WTC11 (cell line): ENCODE results near the gene DNAJC25. TPM values are rescaled to one million over a fixed set of nuclear protein-coding genes. Genes with fewer than 3 reads are reported as not detected.

Experiments used
- ATAC-seq: fragments of 200-7000 bp; cut with Tn5 transposase; 2 replicates; pipeline ENCODE4 v1.10.0; 2021; ENCODE audit warnings: mild to moderate bottlenecking, moderate library complexity
- CTCF ChIA-PET: fragments of 300-600 bp; sonication (Branson Sonifier 250); formaldehyde crosslinking; loops from one replicate; lab custom pipeline; 2021; ENCODE audit warnings: antibody characterized with exemption; lab: Charles Lee
- POLR2A ChIA-PET: fragments of 350-600 bp; sonication (Branson Sonifier 250); formaldehyde crosslinking; loops from one replicate; lab custom pipeline; 2021; ENCODE audit warnings: antibody characterized with exemption; lab: Charles Lee
- DNase-seq: peaks from one replicate; pipeline ENCODE4 v3.0.0; 2021; ENCODE audit warnings: low spot score
- H3K27ac Mint-ChIP-seq: 2 replicates; pipeline ENCODE4 v1.8.0; 2021; ENCODE audit warnings: mixed read lengths
- H3K27me3 Mint-ChIP-seq: 2 replicates; pipeline ENCODE4 v1.8.0; 2021; ENCODE audit warnings: low read depth, mild to moderate bottlenecking, moderate library complexity, mixed read lengths
- H3K36me3 Mint-ChIP-seq: 2 replicates; pipeline ENCODE4 v1.8.0; 2021; ENCODE audit warnings: mixed read lengths
- H3K4me1 Mint-ChIP-seq: 2 replicates; pipeline ENCODE4 v1.8.0; 2022; ENCODE audit warnings: mixed read lengths
- H3K4me3 Mint-ChIP-seq: 2 replicates; pipeline ENCODE4 v1.8.0; 2021; ENCODE audit warnings: mild to moderate bottlenecking, moderate library complexity, mixed read lengths
- H3K9me3 Mint-ChIP-seq: 2 replicates; pipeline ENCODE4 v1.8.0; 2021; ENCODE audit warnings: mixed read lengths
- CREB1 ChIP-seq: sonication (generic); formaldehyde crosslinking; IDR thresholded peaks from 2 replicates; pipeline ENCODE4 v1.8.0; 2023; ENCODE audit warnings: mild to moderate bottlenecking, missing genetic modification reagents
- CREM ChIP-seq: sonication (generic); formaldehyde crosslinking; IDR thresholded peaks from 2 replicates; pipeline ENCODE4 v1.8.1; 2022; ENCODE audit warnings: mild to moderate bottlenecking, missing genetic modification reagents, moderate library complexity
- FOXK1 ChIP-seq: sonication (generic); formaldehyde crosslinking; IDR thresholded peaks from 2 replicates; pipeline ENCODE4 v1.8.0; 2022; ENCODE audit warnings: mild to moderate bottlenecking, moderate library complexity, missing genetic modification reagents
- HMGA2 ChIP-seq: fragments of 250-450 bp; sonication (Bioruptor Pico); IDR thresholded peaks from 2 replicates; pipeline ENCODE4 v1.4.0; 2021; ENCODE audit warnings: mild to moderate bottlenecking, moderate library complexity
- JAZF1 ChIP-seq: fragments of 250-450 bp; sonication (Bioruptor Pico); IDR thresholded peaks from 2 replicates; pipeline ENCODE4 v1.9.0; 2021; ENCODE audit warnings: moderate library complexity, mild to moderate bottlenecking, inconsistent platforms
- NFYB ChIP-seq: sonication (generic); formaldehyde crosslinking; conservative IDR thresholded peaks from 2 replicates; pipeline ENCODE4 v1.8.0; 2022; ENCODE audit warnings: low read depth, missing genetic modification reagents
- NR2C2 ChIP-seq: sonication (generic); formaldehyde crosslinking; IDR thresholded peaks from 2 replicates; pipeline ENCODE4 v1.8.0; 2022; ENCODE audit warnings: mild to moderate bottlenecking, missing genetic modification reagents
- SP1 ChIP-seq: sonication (generic); formaldehyde crosslinking; conservative IDR thresholded peaks from 2 replicates; pipeline ENCODE4 v1.8.1; 2022; ENCODE audit warnings: missing genetic modification reagents
- TEAD1 ChIP-seq: sonication (generic); formaldehyde crosslinking; IDR thresholded peaks from 2 replicates; pipeline ENCODE4 v1.8.0; 2022; ENCODE audit warnings: mild to moderate bottlenecking, missing genetic modification reagents
- TEAD4 ChIP-seq: sonication (generic); formaldehyde crosslinking; IDR thresholded peaks from 2 replicates; pipeline ENCODE4 v1.8.0; 2022; ENCODE audit warnings: mild to moderate bottlenecking, missing genetic modification reagents
- ZBTB21 ChIP-seq: sonication (generic); formaldehyde crosslinking; IDR thresholded peaks from 2 replicates; pipeline ENCODE4 v1.8.1; 2023; ENCODE audit warnings: mild to moderate bottlenecking, missing genetic modification reagents, borderline replicate concordance
- ZNF416 ChIP-seq: fragments of 250-450 bp; sonication (Bioruptor Pico); IDR thresholded peaks from 2 replicates; pipeline ENCODE4 v1.9.0; 2021; ENCODE audit warnings: mild to moderate bottlenecking, inconsistent platforms
- total RNA-seq: library from RNA; stranded (reverse); gene quantifications from 3 replicates; pipeline ENCODE4 v1.2.3, GENCODE V29; 2021
- TF ChIP-seq, protein P1 (sequence below): fragments of 250-450 bp; sonication (Bioruptor Pico); IDR thresholded peaks from 2 replicates; pipeline ENCODE4 v2.1.2; 2022; ENCODE audit warnings: mild to moderate bottlenecking, moderate library complexity
- TF ChIP-seq, protein P2 (sequence below): sonication (generic); formaldehyde crosslinking; IDR thresholded peaks from 2 replicates; pipeline ENCODE4 v1.8.0; 2022; ENCODE audit warnings: mild to moderate bottlenecking, missing genetic modification reagents
- TF ChIP-seq, protein P3 (sequence below): sonication (generic); formaldehyde crosslinking; conservative IDR thresholded peaks from 2 replicates; pipeline ENCODE4 v1.8.1; 2022; ENCODE audit warnings: mild to moderate bottlenecking, missing genetic modification reagents
- TF ChIP-seq, protein P4 (sequence below): sonication (generic); formaldehyde crosslinking; IDR thresholded peaks from 2 replicates; pipeline ENCODE4 v1.8.0; 2023; ENCODE audit warnings: missing genetic modification reagents, mild to moderate bottlenecking, borderline replicate concordance
- TF ChIP-seq, protein P5 (sequence below): fragments of 250-450 bp; sonication (Bioruptor Pico); IDR thresholded peaks from 2 replicates; pipeline ENCODE4 v1.9.0; 2021; ENCODE audit warnings: mild to moderate bottlenecking

DNAJC25 gene
- total RNA-seq, 1 experiment from 2014 or later = 7.4 TPM

DNA sequence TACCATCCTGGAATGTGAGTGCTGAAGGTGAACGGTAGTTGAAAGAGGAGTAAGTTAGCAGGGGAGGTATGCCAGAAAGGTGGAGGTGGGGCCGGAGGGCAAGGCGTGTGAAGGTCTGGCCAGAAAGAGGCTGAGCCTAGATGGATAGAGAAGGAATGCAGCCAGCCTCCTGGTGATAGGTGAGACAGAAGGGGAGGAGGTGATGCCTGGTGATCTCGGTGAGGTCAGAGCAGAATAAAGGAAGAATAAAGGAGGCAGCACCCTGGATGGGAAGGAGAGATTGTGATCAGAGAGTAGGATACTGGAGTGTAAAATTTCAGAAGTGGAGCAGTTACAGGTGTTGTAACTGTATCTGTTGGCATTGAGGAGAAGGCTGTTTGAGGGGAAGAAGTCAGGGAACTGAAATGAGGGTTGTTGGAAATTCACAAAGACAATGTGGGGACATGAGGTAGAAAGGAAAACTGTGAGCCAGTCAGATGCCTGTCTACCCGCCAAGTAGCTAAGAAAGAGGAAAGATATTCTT is 32.2 kb downstream of the DNAJC25 start:
- ChIA-PET CTCF (interaction anchor here (0.7 kb wide), 2 partner anchors 192 to 429 kb away, joined by 3 read pairs; no protein-coding TSS in a partner anchor), POLR2A (interaction anchor here (2.4 kb wide), 1 partner anchor 32 kb away, joined by 11 read pairs; the partner anchor contains the start of gene DNAJC25)
- DNase-seq (peak; percentile 48), ATAC-seq (peak; percentile 70)
- Mint-ChIP-seq H3K4me1 (peaks cover 18% of the 10 kb centered on the region), H3K9me3 (no peaks in the 10 kb centered on the region), H3K4me3 (peak overlapping the region; percentile 94; the same call in 1 of the 2 replicates), H3K27ac (peak overlapping the region; percentile 76), H3K27me3 (peaks cover 13% of the 10 kb centered on the region), H3K36me3 (peaks cover 15% of the 10 kb centered on the region)
- TF ChIP-seq, protein P1, sequence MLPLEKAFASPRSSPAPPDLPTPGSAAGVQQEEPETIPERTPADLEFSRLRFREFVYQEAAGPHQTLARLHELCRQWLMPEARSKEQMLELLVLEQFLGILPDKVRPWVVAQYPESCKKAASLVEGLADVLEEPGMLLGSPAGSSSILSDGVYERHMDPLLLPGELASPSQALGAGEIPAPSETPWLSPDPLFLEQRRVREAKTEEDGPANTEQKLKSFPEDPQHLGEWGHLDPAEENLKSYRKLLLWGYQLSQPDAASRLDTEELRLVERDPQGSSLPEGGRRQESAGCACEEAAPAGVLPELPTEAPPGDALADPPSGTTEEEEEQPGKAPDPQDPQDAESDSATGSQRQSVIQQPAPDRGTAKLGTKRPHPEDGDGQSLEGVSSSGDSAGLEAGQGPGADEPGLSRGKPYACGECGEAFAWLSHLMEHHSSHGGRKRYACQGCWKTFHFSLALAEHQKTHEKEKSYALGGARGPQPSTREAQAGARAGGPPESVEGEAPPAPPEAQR (CRISPR knock-in tag) = no peak
- TF ChIP-seq, protein P2, sequence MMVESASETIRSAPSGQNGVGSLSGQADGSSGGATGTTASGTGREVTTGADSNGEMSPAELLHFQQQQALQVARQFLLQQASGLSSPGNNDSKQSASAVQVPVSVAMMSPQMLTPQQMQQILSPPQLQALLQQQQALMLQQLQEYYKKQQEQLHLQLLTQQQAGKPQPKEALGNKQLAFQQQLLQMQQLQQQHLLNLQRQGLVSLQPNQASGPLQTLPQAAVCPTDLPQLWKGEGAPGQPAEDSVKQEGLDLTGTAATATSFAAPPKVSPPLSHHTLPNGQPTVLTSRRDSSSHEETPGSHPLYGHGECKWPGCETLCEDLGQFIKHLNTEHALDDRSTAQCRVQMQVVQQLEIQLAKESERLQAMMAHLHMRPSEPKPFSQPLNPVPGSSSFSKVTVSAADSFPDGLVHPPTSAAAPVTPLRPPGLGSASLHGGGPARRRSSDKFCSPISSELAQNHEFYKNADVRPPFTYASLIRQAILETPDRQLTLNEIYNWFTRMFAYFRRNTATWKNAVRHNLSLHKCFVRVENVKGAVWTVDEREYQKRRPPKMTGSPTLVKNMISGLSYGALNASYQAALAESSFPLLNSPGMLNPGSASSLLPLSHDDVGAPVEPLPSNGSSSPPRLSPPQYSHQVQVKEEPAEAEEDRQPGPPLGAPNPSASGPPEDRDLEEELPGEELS (CRISPR knock-in tag) = no peak
- TF ChIP-seq, protein P3, sequence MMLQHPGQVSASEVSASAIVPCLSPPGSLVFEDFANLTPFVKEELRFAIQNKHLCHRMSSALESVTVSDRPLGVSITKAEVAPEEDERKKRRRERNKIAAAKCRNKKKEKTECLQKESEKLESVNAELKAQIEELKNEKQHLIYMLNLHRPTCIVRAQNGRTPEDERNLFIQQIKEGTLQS = no peak
- no peak for TF ChIP-seq JAZF1 (CRISPR knock-in tag)
- no peak for TF ChIP-seq TEAD1 (CRISPR knock-in tag)
- no peak for TF ChIP-seq FOXK1
- TF ChIP-seq HMGA2 = no peak
- no peak for TF ChIP-seq SP1 (CRISPR knock-in tag)
- TF ChIP-seq ZBTB21 = no peak
- no peak for TF ChIP-seq NR2C2
- no peak for TF ChIP-seq TEAD4
- TF ChIP-seq CREB1 (CRISPR knock-in tag) = no peak
- TF ChIP-seq CREM (CRISPR knock-in tag) = no peak
- TF ChIP-seq, protein P4, sequence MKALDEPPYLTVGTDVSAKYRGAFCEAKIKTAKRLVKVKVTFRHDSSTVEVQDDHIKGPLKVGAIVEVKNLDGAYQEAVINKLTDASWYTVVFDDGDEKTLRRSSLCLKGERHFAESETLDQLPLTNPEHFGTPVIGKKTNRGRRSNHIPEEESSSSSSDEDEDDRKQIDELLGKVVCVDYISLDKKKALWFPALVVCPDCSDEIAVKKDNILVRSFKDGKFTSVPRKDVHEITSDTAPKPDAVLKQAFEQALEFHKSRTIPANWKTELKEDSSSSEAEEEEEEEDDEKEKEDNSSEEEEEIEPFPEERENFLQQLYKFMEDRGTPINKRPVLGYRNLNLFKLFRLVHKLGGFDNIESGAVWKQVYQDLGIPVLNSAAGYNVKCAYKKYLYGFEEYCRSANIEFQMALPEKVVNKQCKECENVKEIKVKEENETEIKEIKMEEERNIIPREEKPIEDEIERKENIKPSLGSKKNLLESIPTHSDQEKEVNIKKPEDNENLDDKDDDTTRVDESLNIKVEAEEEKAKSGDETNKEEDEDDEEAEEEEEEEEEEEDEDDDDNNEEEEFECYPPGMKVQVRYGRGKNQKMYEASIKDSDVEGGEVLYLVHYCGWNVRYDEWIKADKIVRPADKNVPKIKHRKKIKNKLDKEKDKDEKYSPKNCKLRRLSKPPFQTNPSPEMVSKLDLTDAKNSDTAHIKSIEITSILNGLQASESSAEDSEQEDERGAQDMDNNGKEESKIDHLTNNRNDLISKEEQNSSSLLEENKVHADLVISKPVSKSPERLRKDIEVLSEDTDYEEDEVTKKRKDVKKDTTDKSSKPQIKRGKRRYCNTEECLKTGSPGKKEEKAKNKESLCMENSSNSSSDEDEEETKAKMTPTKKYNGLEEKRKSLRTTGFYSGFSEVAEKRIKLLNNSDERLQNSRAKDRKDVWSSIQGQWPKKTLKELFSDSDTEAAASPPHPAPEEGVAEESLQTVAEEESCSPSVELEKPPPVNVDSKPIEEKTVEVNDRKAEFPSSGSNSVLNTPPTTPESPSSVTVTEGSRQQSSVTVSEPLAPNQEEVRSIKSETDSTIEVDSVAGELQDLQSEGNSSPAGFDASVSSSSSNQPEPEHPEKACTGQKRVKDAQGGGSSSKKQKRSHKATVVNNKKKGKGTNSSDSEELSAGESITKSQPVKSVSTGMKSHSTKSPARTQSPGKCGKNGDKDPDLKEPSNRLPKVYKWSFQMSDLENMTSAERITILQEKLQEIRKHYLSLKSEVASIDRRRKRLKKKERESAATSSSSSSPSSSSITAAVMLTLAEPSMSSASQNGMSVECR (CRISPR knock-in tag) = no peak
- no peak for TF ChIP-seq NFYB (CRISPR knock-in tag)
- no peak for TF ChIP-seq ZNF416 (CRISPR knock-in tag)
- TF ChIP-seq, protein P5, sequence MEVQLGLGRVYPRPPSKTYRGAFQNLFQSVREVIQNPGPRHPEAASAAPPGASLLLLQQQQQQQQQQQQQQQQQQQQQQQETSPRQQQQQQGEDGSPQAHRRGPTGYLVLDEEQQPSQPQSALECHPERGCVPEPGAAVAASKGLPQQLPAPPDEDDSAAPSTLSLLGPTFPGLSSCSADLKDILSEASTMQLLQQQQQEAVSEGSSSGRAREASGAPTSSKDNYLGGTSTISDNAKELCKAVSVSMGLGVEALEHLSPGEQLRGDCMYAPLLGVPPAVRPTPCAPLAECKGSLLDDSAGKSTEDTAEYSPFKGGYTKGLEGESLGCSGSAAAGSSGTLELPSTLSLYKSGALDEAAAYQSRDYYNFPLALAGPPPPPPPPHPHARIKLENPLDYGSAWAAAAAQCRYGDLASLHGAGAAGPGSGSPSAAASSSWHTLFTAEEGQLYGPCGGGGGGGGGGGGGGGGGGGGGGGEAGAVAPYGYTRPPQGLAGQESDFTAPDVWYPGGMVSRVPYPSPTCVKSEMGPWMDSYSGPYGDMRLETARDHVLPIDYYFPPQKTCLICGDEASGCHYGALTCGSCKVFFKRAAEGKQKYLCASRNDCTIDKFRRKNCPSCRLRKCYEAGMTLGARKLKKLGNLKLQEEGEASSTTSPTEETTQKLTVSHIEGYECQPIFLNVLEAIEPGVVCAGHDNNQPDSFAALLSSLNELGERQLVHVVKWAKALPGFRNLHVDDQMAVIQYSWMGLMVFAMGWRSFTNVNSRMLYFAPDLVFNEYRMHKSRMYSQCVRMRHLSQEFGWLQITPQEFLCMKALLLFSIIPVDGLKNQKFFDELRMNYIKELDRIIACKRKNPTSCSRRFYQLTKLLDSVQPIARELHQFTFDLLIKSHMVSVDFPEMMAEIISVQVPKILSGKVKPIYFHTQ = no peak
